Right ventricle myocardium superior (tissue), 1 donor: ENCODE data around the gene DCP1A. TPM values are rescaled to one million over a fixed set of nuclear protein-coding genes. Genes with fewer than 3 reads are reported as not detected.
"Not testable (repeated sequence)": the region's sequence is repeated elsewhere in the genome, so short reads cannot be mapped to it uniquely, and the experiment has no call there.

Source experiments
- ATAC-seq: fragments of 200-7000 bp; cut with Tn5 transposase; one replicate; pipeline ENCODE4 v1.9.1; 2020; ENCODE audit warnings: mild to moderate bottlenecking; ENCODE audit not compliant: poor library complexity
- DNase-seq: peaks from one replicate; pipeline ENCODE4 v3.0.0-alpha.2; 2020
- intact Hi-C: fragments of 100-400 bp; cut with DNase I; formaldehyde crosslinking; loops from one replicate; pipeline ENCODE4 v1.11.2; 2022
- total RNA-seq: library from RNA; stranded (reverse); fragmentation: NEBNext Ultra II Directional; extraction: Animal tissue kit (Norgen Biotek cat#: 25700); gene quantifications from one replicate; pipeline ENCODE4 v1.2.1, GENCODE V29; 2021
- donor health status: DM: no; HTN: yes; CAD: no; lungs with severe emphysema.

Gene DCP1A
- total RNA-seq, 1 donor from 2014 or later: 16.3 TPM

GRCh38 chr3:53282581-53282980 lies 64.8 kb downstream of the DCP1A start:
- ATAC-seq (no peak), DNase-seq (no peak)
- intact Hi-C loops: no loop called here

- intact Hi-C loops: no loop called here
- no peak for DNase-seq
- no peak for ATAC-seq
Observed at GRCh38 chr3:53278667-53279066, 68.7 kb downstream of the DCP1A start.

- DNase-seq: no peak
- intact Hi-C loops: no loop called here
- ATAC-seq: no peak
Observed at GRCh38 chr3:53274938-53275605, 72.3 kb downstream of the DCP1A start.

- intact Hi-C loops: no loop called here
- ATAC-seq (no peak), DNase-seq (no peak)
Observed at GRCh38 chr3:53273146-53273670, 74.1 kb downstream of the DCP1A start.

- intact Hi-C loops: no loop called here
- DNase-seq (peak; percentile 91), ATAC-seq (peak; percentile 95)
Observed at GRCh38 chr3:53269888-53270880, 77.2 kb downstream of the DCP1A start.

DNA sequence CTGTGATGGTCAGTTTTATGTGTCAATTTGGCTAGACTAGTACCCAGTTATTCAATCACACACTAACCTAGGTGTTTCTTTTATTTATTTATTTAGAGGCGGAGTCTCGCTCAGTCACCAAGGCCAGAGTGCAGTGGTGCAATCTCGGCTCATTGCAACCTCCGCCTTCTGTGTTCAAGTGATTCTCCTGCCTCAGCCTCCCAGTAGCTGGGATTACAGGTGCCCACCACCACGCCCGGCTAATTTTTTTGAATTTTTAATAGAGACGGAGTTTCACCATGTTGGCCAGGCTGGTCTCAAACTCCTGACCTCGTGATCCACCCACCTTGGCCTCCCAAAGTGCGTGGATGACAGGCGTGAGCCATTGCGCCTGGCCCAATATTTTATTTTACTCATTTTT lies 78.2 kb downstream of the DCP1A start:
- DNase-seq, ATAC-seq, intact Hi-C loops: not testable (repeated sequence)

DNA sequence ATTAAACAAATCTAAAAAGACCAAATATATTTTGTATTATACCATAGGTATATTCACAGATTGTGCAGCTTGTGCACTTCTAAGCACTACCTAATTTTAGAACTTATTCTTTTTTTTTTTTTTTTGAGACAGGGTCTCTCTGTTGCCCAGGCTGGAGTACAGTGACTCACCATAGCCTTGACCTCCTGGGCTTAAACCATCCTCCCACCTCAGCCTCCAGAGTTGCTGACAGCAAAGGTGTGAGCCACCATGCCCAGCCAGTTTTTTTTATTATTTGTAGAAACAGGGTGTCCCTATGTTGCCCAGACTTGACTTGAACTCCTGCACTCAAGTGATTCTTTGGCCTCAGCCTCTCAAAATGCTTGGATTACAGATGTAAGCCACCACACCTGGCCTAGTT lies 79.6 kb downstream of the DCP1A start:
- intact Hi-C loops: no loop called here
- no peak for ATAC-seq
- DNase-seq: no peak

- ATAC-seq (peak; percentile 75), DNase-seq (no peak)
- intact Hi-C loops: no loop called here
Observed at GRCh38 chr3:53264718-53265117, 82.6 kb downstream of the DCP1A start.

DNA sequence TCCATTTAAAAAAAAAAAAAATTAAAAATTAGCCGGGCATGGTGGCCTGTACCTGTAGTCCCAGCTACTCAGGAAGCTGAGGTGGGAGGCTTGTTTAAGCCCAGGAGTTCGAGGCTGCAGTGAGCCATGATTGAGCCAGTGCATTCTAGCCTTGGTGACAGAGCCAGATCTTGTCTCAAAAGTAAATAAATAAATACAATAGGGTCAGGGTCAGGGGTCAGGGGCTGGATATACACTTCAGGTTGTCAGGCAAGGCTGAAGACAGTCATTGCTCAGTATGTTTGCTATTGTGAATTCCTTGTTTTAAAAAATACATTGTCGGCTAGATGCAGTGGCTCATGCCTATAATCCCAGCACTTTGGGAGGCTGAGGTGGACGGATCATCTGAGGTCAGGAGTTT lies 83.4 kb downstream of the DCP1A start:
- ATAC-seq (no peak), DNase-seq (no peak)
- intact Hi-C loops: no loop called here

DNA sequence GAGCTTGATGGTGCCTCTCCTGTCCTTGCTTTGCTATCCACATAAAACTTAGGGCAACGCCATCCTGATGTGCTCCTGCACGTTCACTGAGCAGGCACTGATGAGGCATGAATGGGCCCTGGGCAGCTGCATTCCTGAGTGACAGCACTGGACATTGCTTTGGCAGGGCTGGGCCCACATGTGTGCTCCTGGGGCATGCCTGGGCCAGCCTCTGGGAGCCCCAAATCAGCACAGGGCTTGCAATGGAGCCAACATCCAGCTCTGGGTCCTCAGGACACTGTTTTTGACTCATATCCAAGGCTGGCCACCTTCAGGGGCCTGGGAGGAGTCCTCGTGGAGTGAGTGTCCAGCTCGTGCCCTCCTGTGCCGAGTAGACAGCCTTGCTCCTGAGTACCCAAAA lies 85.6 kb downstream of the DCP1A start:
- DNase-seq: no peak
- intact Hi-C loops: no loop called here
- ATAC-seq: no peak

DNA sequence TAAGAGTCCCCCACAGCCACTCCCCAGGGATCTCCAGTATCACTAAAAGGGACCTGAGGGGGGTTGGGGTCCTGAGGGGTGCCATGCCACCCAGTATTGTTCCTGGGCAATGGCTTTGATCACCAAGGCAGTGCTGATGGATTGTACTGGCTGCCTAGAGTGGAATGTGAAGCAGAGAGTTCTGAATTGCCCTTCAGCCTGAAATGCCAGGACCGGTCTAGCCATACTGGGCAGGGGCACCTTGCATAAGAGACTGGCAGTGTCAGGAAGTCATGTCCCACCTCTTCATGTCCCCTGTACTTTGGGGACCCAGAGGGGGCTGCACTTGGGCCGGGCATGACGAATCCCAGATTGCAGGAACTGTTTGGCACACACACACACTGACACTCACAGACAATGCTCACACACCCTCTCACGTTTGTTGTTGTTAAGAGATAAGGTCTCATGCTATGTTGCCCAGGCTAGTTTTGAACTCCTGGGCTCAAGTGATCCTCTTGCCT lies 87.0 kb downstream of the DCP1A start:
- peak; percentile 39 for ATAC-seq
- no peak for DNase-seq
- intact Hi-C loops: no loop called here

DNA sequence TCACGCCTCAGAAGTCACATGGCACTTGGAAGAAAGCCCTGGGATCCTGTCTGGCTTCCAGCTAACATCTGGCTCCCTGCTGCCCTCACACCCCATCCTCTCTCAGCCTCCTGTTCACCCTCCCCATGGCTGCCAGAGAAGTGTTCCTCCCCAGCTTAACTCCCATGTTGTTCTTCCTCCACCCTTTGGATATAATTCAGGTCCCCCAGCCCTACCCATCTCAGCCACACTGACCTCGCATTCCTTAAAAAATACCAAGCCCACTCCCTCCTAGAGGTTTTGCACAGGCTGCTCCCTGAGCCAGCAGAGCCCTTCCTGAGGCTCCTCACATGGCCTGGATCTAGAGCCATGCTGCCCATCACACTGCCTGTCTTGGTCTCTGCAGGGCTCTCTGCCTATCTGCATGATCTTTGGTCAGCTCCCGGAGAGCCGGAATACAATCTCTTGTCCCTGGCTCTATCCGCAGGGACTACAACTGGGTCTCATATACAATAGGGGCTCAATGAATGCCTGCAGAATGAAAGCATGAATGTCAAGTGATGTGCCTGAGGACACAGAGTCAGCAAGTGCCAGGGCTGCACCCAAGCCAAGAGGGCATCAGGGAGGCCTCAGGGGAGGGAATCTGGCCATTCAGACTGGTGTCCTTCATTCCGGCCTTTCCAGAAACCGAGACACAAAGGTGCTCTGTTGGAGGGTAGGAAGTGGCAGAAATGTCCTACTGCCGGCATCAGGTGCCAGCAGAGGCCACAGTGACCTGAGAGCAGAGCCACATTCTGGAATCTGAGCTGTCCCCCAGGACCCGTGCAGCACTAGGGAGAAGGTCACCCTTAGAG lies 87.7 kb downstream of the DCP1A start:
- ATAC-seq: peak; percentile 19
- intact Hi-C loops: no loop called here
- DNase-seq: no peak

- intact Hi-C loops: no loop called here
- no peak for ATAC-seq
- no peak for DNase-seq
Observed at GRCh38 chr3:53258600-53259426, 88.5 kb downstream of the DCP1A start.

DNA sequence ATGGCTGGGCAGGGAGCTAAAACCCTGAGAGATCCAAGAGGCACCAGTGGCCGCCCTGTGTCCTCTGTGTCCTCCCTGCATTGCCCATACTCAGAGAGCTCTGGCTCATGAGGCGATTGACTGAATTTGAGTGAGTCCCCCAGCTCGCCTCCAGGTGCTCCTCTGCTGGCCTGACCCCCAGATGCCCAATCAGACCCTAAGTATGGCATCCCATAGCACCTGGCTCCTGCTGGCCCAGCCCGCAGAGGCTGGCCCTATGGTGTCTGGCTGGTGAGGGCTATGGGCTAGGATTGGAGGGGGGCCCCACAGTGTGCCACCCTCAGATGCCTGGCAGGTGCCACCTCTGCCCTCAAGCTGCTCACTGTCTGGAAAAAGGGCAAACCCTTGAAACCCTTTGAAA lies 89.9 kb downstream of the DCP1A start:
- DNase-seq: no peak
- ATAC-seq: no peak
- intact Hi-C loops: no loop called here

DNA sequence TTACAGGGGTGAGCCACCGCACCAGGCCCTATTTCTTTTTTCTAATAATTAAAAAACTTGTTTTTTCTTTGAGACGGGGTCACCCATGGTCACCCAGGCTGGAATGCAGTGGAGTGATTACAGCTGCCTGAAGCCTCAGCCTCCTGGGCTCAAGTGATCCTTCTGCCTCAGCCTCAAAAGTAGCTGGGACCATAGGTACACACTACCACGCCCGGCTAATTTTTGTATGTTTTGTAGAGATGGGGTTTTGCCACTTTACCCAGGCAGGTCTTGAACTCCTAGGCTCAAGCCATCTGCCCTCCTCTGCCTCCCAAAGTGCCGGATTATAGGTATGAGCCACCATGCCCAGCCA lies 90.7 kb downstream of the DCP1A start:
- ATAC-seq (no peak), DNase-seq (no peak)
- intact Hi-C loops: no loop called here

- intact Hi-C loops: no loop called here
- DNase-seq (peak; percentile 95), ATAC-seq (peak; percentile 84)
Observed at GRCh38 chr3:53255775-53256703, 91.3 kb downstream of the DCP1A start, which contains the start of gene TKT. Gene TKT (minus strand): TSS chr3:53256022. CDS start chr3:53255942, 80 bp downstream.

- DNase-seq: peak; percentile 68
Observed at GRCh38 chr3:53255423-53255774, 91.9 kb downstream of the DCP1A start.

More at GRCh38 chr3:53255423-53255774, 91.9 kb downstream of the DCP1A start:
- ATAC-seq: peak; percentile 30
- intact Hi-C loops: no loop called here
